ENCODE measurements around the gene ENC1.
"Not testable (repeated sequence)": the region's sequence is repeated elsewhere in the genome, so short reads cannot be mapped to it uniquely, and the experiment has no call there.

ENC1 gene

GRCh38 chr5:74640450-74640953 is at the start of gene ENC1:
TSS of gene ENC1 (minus strand) at chr5:74640728. CDS start at chr5:74636485, 4,243 bp downstream.
- peak; percentile 76 for DNase-seq

GRCh38 chr5:74686962-74687751 is 46.6 kb upstream of the ENC1 start:
- no peak for DNase-seq

GRCh38 chr5:74685979-74686631 is 45.6 kb upstream of the ENC1 start:
- no peak for DNase-seq

GRCh38 chr5:74684900-74685851 is 44.6 kb upstream of the ENC1 start, which contains the start of gene HEXB:
TSS of gene HEXB (plus strand) at chr5:74685233. CDS start at chr5:74685261, 28 bp downstream.
- peak; percentile 81 for DNase-seq

- no peak for DNase-seq
Observed at GRCh38 chr5:74679966-74680365, 39.4 kb upstream of the ENC1 start.

GRCh38 chr5:74679300-74679699 is 38.8 kb upstream of the ENC1 start:
- not testable (repeated sequence) for DNase-seq

GRCh38 chr5:74678123-74678522 is 37.6 kb upstream of the ENC1 start:
- DNase-seq = not testable (repeated sequence)

- DNase-seq = not testable (repeated sequence)
Observed at GRCh38 chr5:74676466-74676865, 35.9 kb upstream of the ENC1 start.

GRCh38 chr5:74673011-74673790 is 32.7 kb upstream of the ENC1 start:
- DNase-seq = no peak

- no peak for DNase-seq
Observed at GRCh38 chr5:74672215-74672877, 31.8 kb upstream of the ENC1 start.

- DNase-seq = no peak
Observed at GRCh38 chr5:74670396-74671038, 30.0 kb upstream of the ENC1 start.

GRCh38 chr5:74669821-74670220 is 29.3 kb upstream of the ENC1 start:
- DNase-seq = no peak

GRCh38 chr5:74667396-74667795 is 26.9 kb upstream of the ENC1 start:
- DNase-seq = no peak

- no peak for DNase-seq
Observed at GRCh38 chr5:74665816-74666215, 25.3 kb upstream of the ENC1 start.

- DNase-seq = no peak
Observed at GRCh38 chr5:74665273-74665672, 24.7 kb upstream of the ENC1 start.

- no peak for DNase-seq
Observed at GRCh38 chr5:74664551-74664950, 24.0 kb upstream of the ENC1 start.

- no peak for DNase-seq
Observed at GRCh38 chr5:74660873-74661272, 20.3 kb upstream of the ENC1 start.

- no peak for DNase-seq
Observed at GRCh38 chr5:74660140-74660539, 19.6 kb upstream of the ENC1 start.

- no peak for DNase-seq
Observed at GRCh38 chr5:74659172-74659571, 18.6 kb upstream of the ENC1 start.

GRCh38 chr5:74657165-74657564 is 16.6 kb upstream of the ENC1 start:
- DNase-seq = no peak

GRCh38 chr5:74655716-74656115 is 15.2 kb upstream of the ENC1 start:
- no peak for DNase-seq
